CD14-positive monocyte (primary cell): ENCODE data around the gene SNAI3. TPM values are rescaled to one million over a fixed set of nuclear protein-coding genes. Genes with fewer than 3 reads are reported as not detected.

Source experiments
- DNase-seq, 3 donors: peaks; one replicate each; pipeline ENCODE4 v3.0.0-alpha.2; 2011 to 2022
- H2AFZ ChIP-seq: 2 replicates; pipeline ENCODE4 v1.6.0; 2012; ENCODE audit warnings: mild to moderate bottlenecking, low read depth, low read length, inconsistent platforms; ENCODE audit not compliant: insufficient read depth, poor library complexity, severe bottlenecking
- H3K27ac ChIP-seq, 2 donors: 1 replicate in 1 of 2; 2 replicates in 1 of 2; pipeline ENCODE4 v1.5.1; 2012 to 2013; ENCODE audit warnings: low read length in 2 of 2, control low read depth in 1 of 2, inconsistent platforms in 1 of 2, low read depth in 1 of 2, mild to moderate bottlenecking in 1 of 2
- H3K27me3 ChIP-seq, 2 donors: one replicate each; pipeline versions ENCODE4 v1.6.0 to v1.6.1; 2011 to 2013; ENCODE audit warnings: low read length in 2 of 2; ENCODE audit not compliant: control insufficient read depth in 2 of 2, insufficient read depth in 2 of 2
- H3K36me3 ChIP-seq, 2 donors: replicated peaks in 1 of 2; 1 replicate in 1 of 2; 2 replicates in 1 of 2; pipeline versions ENCODE4 v1.5.1 to v1.6.1; 2012 to 2013; ENCODE audit warnings: low read length in 2 of 2, control low read depth in 1 of 2, inconsistent platforms in 1 of 2, mild to moderate bottlenecking in 1 of 2; ENCODE audit not compliant: insufficient read depth in 2 of 2, control insufficient read depth in 1 of 2
- H3K4me1 ChIP-seq, 2 donors: 1 replicate in 1 of 2; 2 replicates in 1 of 2; pipeline versions ENCODE4 v1.5.1 to v1.6.1; 2012 to 2013; ENCODE audit warnings: low read length in 2 of 2, control low read depth in 1 of 2, inconsistent platforms in 1 of 2, mild to moderate bottlenecking in 1 of 2, moderate library complexity in 1 of 2; ENCODE audit not compliant: insufficient read depth in 2 of 2, control insufficient read depth in 1 of 2
- H3K4me2 ChIP-seq: replicated peaks from 2 replicates; pipeline ENCODE3; 2012; ENCODE audit warnings: low read length, moderate library complexity, mild to moderate bottlenecking; ENCODE audit not compliant: poor library complexity, severe bottlenecking; ENCODE audit errors: extremely low read depth
- H3K4me3 ChIP-seq, 3 experiments: fragments of 200-600 bp in 1 of 3; sonication (generic) in 1 of 3; replicated peaks in 1 of 3; 1 replicate in 2 of 3; 2 replicates in 1 of 3; pipeline ENCODE4 v1.5.1; 2011 to 2013; ENCODE audit warnings: low read length in 3 of 3, mild to moderate bottlenecking in 3 of 3, control low read depth in 2 of 3, low read depth in 2 of 3, inconsistent platforms in 1 of 3, moderate library complexity in 1 of 3
- H3K79me2 ChIP-seq: 2 replicates; pipeline ENCODE4 v1.6.0; 2012; ENCODE audit warnings: mild to moderate bottlenecking, control low read depth, inconsistent platforms, low read length, moderate library complexity; ENCODE audit not compliant: insufficient read depth
- H3K9ac ChIP-seq: 2 replicates; pipeline ENCODE4 v1.6.0; 2017; ENCODE audit warnings: low read length, mild to moderate bottlenecking; ENCODE audit not compliant: insufficient read depth, poor library complexity, severe bottlenecking
- H3K9me3 ChIP-seq, 2 donors: replicated peaks in 1 of 2; 1 replicate in 1 of 2; 2 replicates in 1 of 2; pipeline versions ENCODE4 v1.5.1 to v1.6.1; 2012 to 2013; ENCODE audit warnings: low read length in 2 of 2, control low read depth in 1 of 2; ENCODE audit not compliant: control insufficient read depth in 1 of 2, insufficient read depth in 1 of 2
- H4K20me1 ChIP-seq: 2 replicates; pipeline ENCODE4 v1.6.0; 2012; ENCODE audit warnings: mild to moderate bottlenecking, low read length, control low read depth, moderate library complexity; ENCODE audit not compliant: insufficient read depth
- H3K27ac Mint-ChIP-seq, 7 donors: one replicate each; pipeline ENCODE4 v1.8.0; 2020; ENCODE audit warnings: mild to moderate bottlenecking in 7 of 7, mixed read lengths in 7 of 7, moderate library complexity in 6 of 7, inconsistent platforms in 2 of 7
- H3K27me3 Mint-ChIP-seq, 3 donors: one replicate each; pipeline ENCODE4 v1.8.0; 2021 to 2022; ENCODE audit warnings: low read depth in 3 of 3, mild to moderate bottlenecking in 3 of 3, mixed read lengths in 3 of 3, moderate library complexity in 3 of 3, inconsistent platforms in 1 of 3
- H3K36me3 Mint-ChIP-seq, 2 donors: one replicate each; pipeline ENCODE4 v1.8.0; 2020; ENCODE audit warnings: mixed read lengths in 2 of 2, inconsistent platforms in 1 of 2, mild to moderate bottlenecking in 1 of 2
- H3K4me1 Mint-ChIP-seq: one replicate; pipeline ENCODE4 v1.8.0; 2020; ENCODE audit warnings: mild to moderate bottlenecking, mixed read lengths
- H3K4me3 Mint-ChIP-seq, 2 donors: one replicate each; pipeline ENCODE4 v1.8.0; 2020; ENCODE audit warnings: mild to moderate bottlenecking in 2 of 2, mixed read lengths in 2 of 2, moderate library complexity in 1 of 2
- H3K9me3 Mint-ChIP-seq, 7 donors: one replicate each; pipeline ENCODE4 v1.8.0; 2020 to 2022; ENCODE audit warnings: mixed read lengths in 7 of 7, mild to moderate bottlenecking in 6 of 7, moderate library complexity in 6 of 7, inconsistent platforms in 2 of 7
- WGBS: methylation state at CpG from one replicate; pipeline ENCODE4 v1.1.5; 2013; ENCODE audit warnings: missing lambda C conversion rate; ENCODE audit not compliant: insufficient coverage; 5-methylcytosine and 5-hydroxymethylcytosine counted together
- intact Hi-C, 2 donors: fragments of 100-400 bp; cut with micrococcal nuclease; formaldehyde crosslinking; loops; one replicate each; pipeline versions ENCODE4 v1.15.0 to v1.15.1; 2023
- polyA plus RNA-seq, 3 donors: library from polyadenylated mRNA; depleted of rRNA in 1 of 3; unstranded in 2 of 3; stranded (reverse) in 1 of 3; fragments of 300-500 nt in 2 of 3; fragments of >200 nt in 1 of 3; fragmentation: Illumina TruSeq in 2 of 3; gene quantifications; 1 replicate in 2 of 3; 2 replicates in 1 of 3; pipeline ENCODE4 v1.2.3, GENCODE V29; 2012 to 2021
- TF ChIP-seq, protein P1 (sequence below): fragments of 200-600 bp; IDR thresholded peaks from one replicate; pipeline ENCODE4 v1.8.0; 2022; ENCODE audit warnings: antibody characterized with exemption, mild to moderate bottlenecking

The SNAI3 gene
- polyA plus RNA-seq, 3 donors, result 4.2 to 6.4 (median 5.3) TPM

DNA sequence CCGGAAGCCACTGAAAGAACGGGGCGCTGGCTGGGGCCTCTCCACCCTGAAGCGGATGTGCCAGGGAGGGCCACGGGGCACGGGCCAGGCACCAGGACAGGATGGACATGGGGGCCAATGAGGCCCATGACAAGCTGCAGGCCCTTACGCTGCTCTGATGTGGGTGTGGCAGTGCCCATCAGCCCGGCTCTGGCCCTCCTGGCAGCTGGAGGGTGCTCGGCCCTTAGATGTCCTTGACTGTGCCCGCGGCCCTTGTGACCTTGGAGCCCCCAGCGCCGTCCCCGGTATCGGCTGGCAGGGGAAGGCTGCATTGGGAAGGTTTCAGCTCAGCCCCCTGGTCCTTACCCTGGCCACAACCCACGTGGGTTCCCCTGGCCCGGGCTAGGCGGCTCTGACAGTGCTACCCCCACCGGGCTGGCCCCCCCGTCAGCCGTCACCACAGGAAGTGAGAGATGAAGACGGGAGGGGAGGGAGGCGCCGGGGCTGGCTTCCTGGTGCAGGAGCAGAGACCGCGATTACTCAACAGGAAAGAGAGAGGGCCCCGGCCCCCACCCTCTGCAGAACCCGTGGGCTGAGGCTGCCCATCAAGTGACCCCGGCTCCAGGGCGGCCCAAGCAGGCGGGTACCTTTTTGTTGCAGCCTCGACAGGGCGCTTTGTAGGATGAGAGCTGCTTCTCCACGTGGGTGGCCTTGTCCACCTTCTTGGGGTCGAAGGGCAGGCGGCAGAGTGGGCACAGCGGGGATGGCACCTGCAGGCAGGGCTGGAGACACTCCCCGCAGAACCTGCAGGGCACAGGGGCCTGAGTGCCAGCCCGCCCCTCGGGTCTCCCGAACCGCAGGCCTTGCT lies 14.6 kb upstream of the SNAI3 start:
- Mint-ChIP-seq H3K27me3 (peaks cover 0 to 4% (median 2%) of the 10 kb centered on the region in 3 donors), H3K36me3 (peaks cover 46 to 64% of the 10 kb centered on the region in 2 donors)

DNA sequence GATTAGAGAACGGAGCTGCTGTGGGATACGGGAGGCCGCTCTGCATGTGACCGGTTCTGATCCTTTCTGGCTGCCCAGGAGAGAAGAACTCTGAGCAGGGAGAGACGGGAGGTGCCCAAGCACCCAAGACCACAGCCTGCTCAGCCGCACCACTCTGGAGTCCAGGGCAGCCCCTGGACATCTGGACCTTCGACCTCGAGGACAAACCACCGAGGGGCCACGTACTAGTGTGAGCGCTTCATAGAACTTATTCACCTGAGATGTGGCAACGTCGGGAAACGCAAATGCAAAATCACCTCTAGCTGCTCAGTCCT lies 14.0 kb upstream of the SNAI3 start:
- peaks cover 52 to 53% of the 10 kb centered on the region in 2 donors for H3K36me3 ChIP-seq
- no peak for DNase-seq
- H3K27me3 Mint-ChIP-seq, result peaks cover 0 to 4% (median 2%) of the 10 kb centered on the region in 3 donors
- peaks cover 56% of the 10 kb centered on the region for H3K4me1 Mint-ChIP-seq
- peaks cover 66% of the 10 kb centered on the region for H4K20me1 ChIP-seq
- H3K4me1 ChIP-seq, result peaks cover 62 to 65% of the 10 kb centered on the region in 2 donors
- peak overlapping the region; percentile 89 to 98 (median 94) for H3K27ac Mint-ChIP-seq
- H3K27ac ChIP-seq, result peak overlapping the region; percentile 83 to 88
- H2AFZ ChIP-seq, result no peak overlapping the region
- TF ChIP-seq, protein P1, sequence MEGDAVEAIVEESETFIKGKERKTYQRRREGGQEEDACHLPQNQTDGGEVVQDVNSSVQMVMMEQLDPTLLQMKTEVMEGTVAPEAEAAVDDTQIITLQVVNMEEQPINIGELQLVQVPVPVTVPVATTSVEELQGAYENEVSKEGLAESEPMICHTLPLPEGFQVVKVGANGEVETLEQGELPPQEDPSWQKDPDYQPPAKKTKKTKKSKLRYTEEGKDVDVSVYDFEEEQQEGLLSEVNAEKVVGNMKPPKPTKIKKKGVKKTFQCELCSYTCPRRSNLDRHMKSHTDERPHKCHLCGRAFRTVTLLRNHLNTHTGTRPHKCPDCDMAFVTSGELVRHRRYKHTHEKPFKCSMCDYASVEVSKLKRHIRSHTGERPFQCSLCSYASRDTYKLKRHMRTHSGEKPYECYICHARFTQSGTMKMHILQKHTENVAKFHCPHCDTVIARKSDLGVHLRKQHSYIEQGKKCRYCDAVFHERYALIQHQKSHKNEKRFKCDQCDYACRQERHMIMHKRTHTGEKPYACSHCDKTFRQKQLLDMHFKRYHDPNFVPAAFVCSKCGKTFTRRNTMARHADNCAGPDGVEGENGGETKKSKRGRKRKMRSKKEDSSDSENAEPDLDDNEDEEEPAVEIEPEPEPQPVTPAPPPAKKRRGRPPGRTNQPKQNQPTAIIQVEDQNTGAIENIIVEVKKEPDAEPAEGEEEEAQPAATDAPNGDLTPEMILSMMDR, result no peak
- peaks cover 78% of the 10 kb centered on the region for H3K79me2 ChIP-seq
- no peaks in the 10 kb centered on the region for H3K9me3 Mint-ChIP-seq
- H3K4me3 ChIP-seq, result peak overlapping the region; percentile 2 to 93 (median 40)
- H3K27me3 ChIP-seq, result no peaks in the 10 kb centered on the region
- H3K4me3 Mint-ChIP-seq, result peak overlapping the region; percentile 65 to 73
- intact Hi-C loops, result loop anchor here (2.0 to 10.0 kb wide), 4 partner anchors 13 to 745 kb away; partner anchors contain the start of genes MVD (in 2 of the 2), BANP (in 1 of the 2) and SNAI3 (in 1 of the 2)
- H3K9ac ChIP-seq, result peak overlapping the region; percentile 56
- WGBS, result 22% methylated on average over 14 of the region's 14 CpGs
- peak overlapping the region; percentile 83 for H3K4me2 ChIP-seq
- H3K36me3 Mint-ChIP-seq, result peaks cover 51 to 70% of the 10 kb centered on the region in 2 donors
- no peaks in the 10 kb centered on the region for H3K9me3 ChIP-seq

More for the DNA sequence above, 14.6 kb upstream of the SNAI3 start:
- Mint-ChIP-seq H3K27ac (peak overlapping the region; percentile 91 to 99 (median 98)), H3K4me3 (peak overlapping the region; percentile 65 to 99), H3K4me1 (peaks cover 57% of the 10 kb centered on the region), H3K9me3 (no peaks in the 10 kb centered on the region)
- Histone ChIP-seq H3K4me1 (peaks cover 62 to 67% of the 10 kb centered on the region in 2 donors), H3K36me3 (peaks cover 47% of the 10 kb centered on the region in 2 donors), H3K27ac (peak overlapping the region; percentile 84 to 88), H3K79me2 (peaks cover 84% of the 10 kb centered on the region), H2AFZ (no peak overlapping the region), H3K27me3 (no peaks in the 10 kb centered on the region), H3K4me2 (peak overlapping the region; percentile 83), H3K9me3 (no peaks in the 10 kb centered on the region), H3K9ac (peak overlapping the region; percentile 79), H4K20me1 (peaks cover 61% of the 10 kb centered on the region), H3K4me3 (peak overlapping the region; percentile 2 to 96 (median 93))
- TF ChIP-seq, protein P1, result no peak
- intact Hi-C loops, result loop anchor here (1.0 to 10.0 kb wide), 5 partner anchors 14 to 746 kb away; partner anchors contain the start of genes MVD (in 2 of the 2), BANP (in 1 of the 2) and SNAI3 (in 1 of the 2)
- peak; percentile 97 to 98 (median 98) for DNase-seq
- under 1% methylated on average over 37 of the region's 42 CpGs for WGBS
